Measurements from ENCODE around the gene CPT1B.

CPT1B gene

DNA sequence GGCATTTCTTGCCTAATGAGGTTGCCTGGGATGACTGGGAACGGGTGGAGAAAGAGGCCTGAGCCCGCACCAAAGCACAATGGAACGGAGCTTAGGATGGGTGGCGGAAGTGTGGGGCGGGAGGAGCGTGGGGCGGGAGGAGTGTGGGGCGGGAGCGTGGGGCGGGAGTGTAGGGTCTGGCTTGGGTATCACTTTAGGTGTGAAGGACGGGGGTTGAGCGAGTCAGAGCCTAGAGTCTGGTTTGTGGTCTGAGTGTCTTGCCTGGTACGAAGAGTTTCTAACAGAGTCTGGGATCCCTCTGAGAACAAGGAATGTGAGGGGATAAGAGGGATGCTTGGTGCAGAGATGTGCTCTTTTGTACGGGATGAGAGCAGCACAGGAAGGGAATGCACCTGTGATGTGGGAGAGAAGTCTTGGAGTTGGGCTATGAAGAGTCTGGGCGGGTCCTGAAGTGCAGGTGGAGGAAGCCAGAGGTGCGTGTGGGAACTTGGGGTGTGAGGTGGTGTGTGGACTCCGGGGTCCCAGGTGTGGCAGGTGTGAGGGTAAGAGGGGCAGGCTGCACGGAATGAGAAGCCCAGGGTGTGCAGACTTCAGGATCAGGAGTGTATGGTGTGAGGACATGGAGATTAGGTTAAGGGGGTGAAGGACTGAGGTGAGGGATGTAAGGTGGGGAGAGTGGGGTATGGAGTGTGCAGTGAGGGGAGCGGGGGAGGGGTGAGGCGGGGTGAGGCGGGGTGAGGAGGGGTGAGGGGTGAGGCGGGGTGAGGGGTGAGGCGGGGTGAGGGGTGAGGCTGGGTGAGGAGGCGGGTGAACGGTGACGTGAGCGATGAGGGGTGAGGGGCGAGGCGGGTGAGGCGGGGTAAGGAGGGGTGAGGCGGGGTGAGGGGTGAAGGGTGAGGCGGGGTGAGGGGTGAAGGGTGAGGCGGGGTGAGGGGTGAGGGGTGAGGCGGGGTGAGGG, 16.5 kb downstream of the CPT1B start:
- H3K4me3 ChIP-seq (ENCODE audit: low read depth, low read length), result no peak overlapping the region
- DNase-seq (ENCODE audit: low read depth), result no peak
- TF ChIP-seq CTCF (IDR thresholded peaks at IDR 0.05; ENCODE audit: insufficient read depth, low read depth, low read length, missing control alignments), result no peak

DNA sequence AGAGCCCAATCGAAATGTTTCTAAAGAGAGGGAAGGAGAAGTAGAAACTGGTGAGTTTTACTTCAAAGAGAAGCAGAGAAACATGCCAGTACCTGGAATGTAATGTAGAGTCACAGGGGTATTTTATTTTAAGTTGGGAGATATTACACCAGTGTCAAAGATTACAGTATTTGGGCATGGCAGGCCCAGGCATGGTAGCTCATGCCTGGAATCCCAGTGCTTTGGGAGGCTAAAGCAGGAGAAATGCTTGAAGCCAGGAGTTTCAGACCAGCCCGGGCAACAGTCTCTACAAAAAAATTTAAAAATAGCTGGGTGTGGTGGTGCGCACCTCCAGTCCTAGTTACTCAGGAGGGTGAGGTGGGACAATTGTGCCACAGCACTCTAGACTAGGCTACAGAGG, 18.2 kb downstream of the CPT1B start:
- H3K4me3 ChIP-seq (ENCODE audit: low read depth, low read length), result no peak overlapping the region
- TF ChIP-seq CTCF (IDR thresholded peaks at IDR 0.05; ENCODE audit: insufficient read depth, low read depth, low read length, missing control alignments), result no peak
- DNase-seq (ENCODE audit: low read depth), result no peak

DNA sequence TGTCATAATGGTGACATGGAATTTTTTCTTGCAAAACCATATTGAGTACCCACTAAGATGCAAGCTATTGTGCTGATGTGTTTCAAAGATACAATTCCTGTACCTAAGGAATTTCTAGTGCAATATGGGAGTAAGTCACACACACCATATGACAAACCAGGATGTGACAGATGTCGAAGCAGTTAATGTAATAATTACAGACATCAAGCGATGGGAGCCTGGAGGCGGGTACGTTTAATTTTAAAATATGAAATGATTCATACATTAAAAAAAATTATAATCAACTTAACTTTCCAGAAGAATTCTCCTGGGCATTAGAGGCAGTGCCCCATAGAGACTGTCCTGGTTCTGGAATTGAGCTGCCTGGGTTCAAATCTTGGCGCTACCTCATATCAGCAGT, 21.5 kb downstream of the CPT1B start:
- no peak for TF ChIP-seq CTCF (IDR thresholded peaks at IDR 0.05; ENCODE audit: insufficient read depth, low read depth, low read length, missing control alignments)
- no peak for DNase-seq (ENCODE audit: low read depth)
- H3K4me3 ChIP-seq (ENCODE audit: low read depth, low read length), result no peak overlapping the region

DNA sequence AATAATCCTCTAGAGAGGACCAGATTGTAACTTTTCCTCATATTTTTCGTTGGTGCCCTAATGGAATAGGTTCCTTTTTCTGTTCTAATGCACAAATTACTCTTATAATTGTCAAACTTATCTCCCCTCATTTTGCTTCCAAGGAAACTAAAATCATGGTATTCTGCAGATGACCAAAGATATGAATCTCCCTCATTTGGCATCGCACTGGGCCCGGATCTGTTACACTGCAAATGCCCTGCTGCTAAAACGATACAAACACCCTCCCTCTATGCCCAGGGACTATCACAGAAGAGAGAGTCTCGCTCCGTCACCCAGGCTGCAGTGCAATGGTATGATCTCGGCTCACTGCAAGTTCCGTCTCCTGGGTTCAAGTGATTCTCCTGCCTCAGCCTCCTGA, 24.9 kb downstream of the CPT1B start:
- no peak overlapping the region for H3K4me3 ChIP-seq (ENCODE audit: low read depth, low read length)
- DNase-seq (ENCODE audit: low read depth), result no peak
- TF ChIP-seq CTCF (IDR thresholded peaks at IDR 0.05; ENCODE audit: insufficient read depth, low read depth, low read length, missing control alignments), result no peak

- TF ChIP-seq CTCF (IDR thresholded peaks at IDR 0.05; ENCODE audit: insufficient read depth, low read depth, low read length, missing control alignments), result no peak
- no peak overlapping the region for H3K4me3 ChIP-seq (ENCODE audit: low read depth, low read length)
- no peak for DNase-seq (ENCODE audit: low read depth)
Observed at GRCh38 chr22:50551160-50551752, 27.0 kb downstream of the CPT1B start.

DNA sequence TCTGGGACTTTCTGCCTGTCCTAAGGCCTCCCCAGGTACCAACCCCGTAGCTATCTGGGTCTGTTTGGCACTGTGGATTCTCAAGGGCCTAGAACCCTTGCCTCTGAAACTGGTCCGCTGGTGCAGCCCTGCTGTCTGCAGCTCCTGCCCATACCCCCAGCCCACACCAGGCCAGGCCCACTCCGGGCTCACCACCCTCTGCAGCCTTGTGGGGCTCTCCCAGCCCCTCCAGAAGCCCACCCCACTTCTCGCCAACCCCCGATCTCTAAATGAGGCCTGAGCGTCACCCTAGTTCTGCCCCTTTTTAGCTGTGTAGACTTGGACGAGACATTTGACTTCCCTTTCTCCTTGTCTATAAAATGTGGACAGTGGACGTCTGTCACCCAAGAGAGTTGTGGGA, 27.8 kb downstream of the CPT1B start:
- no peak for DNase-seq (ENCODE audit: low read depth)
- no peak overlapping the region for H3K4me3 ChIP-seq (ENCODE audit: low read depth, low read length)
- no peak for TF ChIP-seq CTCF (IDR thresholded peaks at IDR 0.05; ENCODE audit: insufficient read depth, low read depth, low read length, missing control alignments)
